ENCODE results near the gene RB1.
"Not testable (repeated sequence)": the region's sequence is repeated elsewhere in the genome, so short reads cannot be mapped to it uniquely, and the experiment has no call there.

RB1 gene

DNA sequence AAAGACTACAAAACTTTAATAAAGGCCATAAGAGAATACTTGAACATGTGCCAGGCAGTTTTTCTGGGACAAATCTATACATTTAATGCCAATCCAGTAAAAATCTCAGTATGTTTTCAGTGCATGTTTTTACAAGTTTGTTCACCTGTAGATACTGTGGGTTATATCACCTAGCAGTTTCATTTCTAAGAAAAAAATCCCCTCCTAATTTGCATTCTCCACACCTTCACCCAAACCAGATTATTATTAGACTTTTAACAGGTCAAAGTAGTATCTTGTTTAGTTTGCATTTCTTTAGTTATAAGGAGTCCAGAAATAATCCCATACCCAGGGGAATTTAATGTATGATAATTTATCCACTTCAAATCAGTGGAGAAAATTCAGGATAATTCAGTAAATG lies 126.3 kb downstream of the RB1 start:
- Mint-ChIP-seq H3K27ac (no peak overlapping the region), H3K4me3 (no peak overlapping the region), H3K9me3 (peaks cover 3% of the 10 kb centered on the region), H3K4me1 (peaks cover 18% of the 10 kb centered on the region), H3K36me3 (peaks cover 7% of the 10 kb centered on the region)
- ATAC-seq (no peak), DNase-seq (ENCODE audit: low spot score in 2 of 2) (no peak)

DNA sequence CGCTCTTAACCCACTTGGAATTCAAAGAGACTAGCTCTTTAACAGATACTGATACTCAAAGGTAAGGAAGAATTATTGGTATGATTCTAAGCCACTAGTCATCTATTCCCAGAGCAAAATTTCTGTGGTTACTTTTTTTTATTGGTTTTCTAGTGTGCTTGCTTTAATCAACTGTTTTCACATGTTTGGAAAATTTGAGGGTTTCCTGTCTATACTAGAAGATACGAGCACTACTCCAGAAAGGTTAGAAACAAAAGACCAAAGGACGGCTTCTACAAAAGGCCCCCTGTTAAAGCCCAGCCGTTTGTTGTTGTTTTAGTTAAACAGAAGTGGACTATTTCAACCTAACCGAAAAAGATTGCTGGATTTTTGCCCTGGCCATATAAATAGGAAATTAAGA lies 127.9 kb downstream of the RB1 start:
- no peak overlapping the region for H3K4me3 Mint-ChIP-seq
- H3K27ac Mint-ChIP-seq: no peak overlapping the region
- no peak for ATAC-seq
- no peak for DNase-seq (ENCODE audit: low spot score in 2 of 2)
- peaks cover 6% of the 10 kb centered on the region for H3K36me3 Mint-ChIP-seq
- H3K4me1 Mint-ChIP-seq: peaks cover 24% of the 10 kb centered on the region
- H3K9me3 Mint-ChIP-seq: peaks cover 3% of the 10 kb centered on the region

DNA sequence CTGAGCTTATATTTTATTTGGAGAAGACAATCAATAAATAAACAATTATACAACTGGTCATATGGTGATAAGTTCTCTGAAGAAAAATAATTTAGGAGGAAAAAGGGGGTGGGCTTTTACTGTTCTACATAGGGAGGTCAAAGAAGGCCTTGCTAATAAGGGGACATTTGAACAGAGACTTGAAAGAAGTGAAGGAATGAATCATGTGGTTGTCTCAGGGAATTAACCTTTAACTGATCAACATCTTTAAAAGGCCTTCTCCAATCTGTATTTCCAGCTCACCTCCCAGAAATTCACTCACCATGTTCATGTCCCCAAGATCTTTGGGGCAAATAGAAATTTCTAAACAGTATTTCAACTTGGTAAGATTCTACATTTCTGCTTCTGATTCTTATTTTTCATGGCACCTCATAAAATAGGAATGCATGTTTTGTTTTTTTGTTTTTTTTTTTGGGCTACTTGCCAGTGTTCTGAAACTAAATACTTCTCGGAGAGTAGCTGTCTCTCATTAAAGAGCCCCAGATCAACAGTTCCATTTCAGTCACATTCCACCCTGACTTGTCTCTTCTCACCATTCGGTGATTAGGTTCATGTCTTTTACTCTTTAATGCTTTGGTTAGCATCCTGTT lies 128.6 kb downstream of the RB1 start:
- ATAC-seq (no peak), DNase-seq (ENCODE audit: low spot score in 2 of 2) (no peak)
- Mint-ChIP-seq H3K36me3 (peaks cover 6% of the 10 kb centered on the region), H3K4me3 (no peak overlapping the region), H3K9me3 (no peaks in the 10 kb centered on the region), H3K27ac (no peak overlapping the region), H3K4me1 (peaks cover 24% of the 10 kb centered on the region)

DNA sequence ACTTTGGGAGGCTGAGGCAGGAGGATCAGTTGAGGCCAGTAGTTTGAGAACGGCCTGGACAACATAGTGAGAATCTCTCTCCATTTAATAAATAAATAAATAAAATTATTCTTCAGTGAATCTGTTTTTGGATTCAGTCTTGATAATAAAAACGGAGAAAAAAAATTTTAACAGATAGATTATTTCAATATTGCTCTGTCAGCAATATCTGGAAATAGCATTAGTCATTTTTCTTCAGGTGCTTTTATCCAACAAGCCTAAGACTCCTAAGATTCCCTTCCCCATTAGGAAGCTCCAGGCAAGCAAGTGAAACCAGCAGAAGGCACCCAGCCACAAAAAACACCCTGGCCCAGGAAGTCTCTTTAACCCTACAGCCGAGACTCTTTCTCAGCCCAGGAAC lies 130.6 kb downstream of the RB1 start:
- Mint-ChIP-seq H3K27ac (no peak overlapping the region), H3K36me3 (peaks cover 2% of the 10 kb centered on the region), H3K4me1 (peaks cover 19% of the 10 kb centered on the region), H3K4me3 (no peak overlapping the region), H3K9me3 (no peaks in the 10 kb centered on the region)
- ATAC-seq: no peak
- DNase-seq (ENCODE audit: low spot score in 2 of 2): no peak

DNA sequence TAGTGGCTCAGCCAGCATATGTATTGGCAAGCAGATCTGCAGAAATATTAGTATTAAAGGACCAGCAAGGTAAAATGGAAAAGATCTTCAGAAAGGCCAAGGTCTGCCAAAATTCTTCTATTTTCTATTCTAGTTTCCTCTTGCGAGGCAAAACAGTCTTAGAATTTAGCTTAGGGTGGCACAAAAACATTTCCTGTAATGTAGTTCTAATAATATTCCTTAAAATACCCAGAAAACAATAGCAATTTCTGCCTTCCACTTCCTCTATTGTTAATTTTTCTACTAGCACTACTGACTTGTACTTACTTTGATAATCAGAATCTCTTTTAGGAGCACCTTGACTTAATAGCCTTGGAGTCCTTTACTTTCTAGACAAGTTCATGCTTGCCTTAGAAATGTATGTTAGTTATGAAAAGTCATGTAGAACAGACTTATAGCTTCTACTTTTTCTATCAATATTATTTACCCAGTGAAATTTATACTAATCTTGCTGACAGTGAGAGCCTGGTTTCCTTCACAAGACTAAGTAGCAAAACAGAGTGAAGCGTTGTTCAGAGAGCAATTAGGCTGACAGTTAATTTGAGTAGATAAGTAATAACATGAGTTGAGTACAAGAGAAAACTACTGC lies 133.2 kb downstream of the RB1 start:
- Mint-ChIP-seq H3K9me3 (no peaks in the 10 kb centered on the region), H3K36me3 (no peaks in the 10 kb centered on the region), H3K27ac (no peak overlapping the region), H3K4me3 (no peak overlapping the region), H3K4me1 (peaks cover 13% of the 10 kb centered on the region)
- ATAC-seq (no peak), DNase-seq (ENCODE audit: low spot score in 2 of 2) (no peak)

DNA sequence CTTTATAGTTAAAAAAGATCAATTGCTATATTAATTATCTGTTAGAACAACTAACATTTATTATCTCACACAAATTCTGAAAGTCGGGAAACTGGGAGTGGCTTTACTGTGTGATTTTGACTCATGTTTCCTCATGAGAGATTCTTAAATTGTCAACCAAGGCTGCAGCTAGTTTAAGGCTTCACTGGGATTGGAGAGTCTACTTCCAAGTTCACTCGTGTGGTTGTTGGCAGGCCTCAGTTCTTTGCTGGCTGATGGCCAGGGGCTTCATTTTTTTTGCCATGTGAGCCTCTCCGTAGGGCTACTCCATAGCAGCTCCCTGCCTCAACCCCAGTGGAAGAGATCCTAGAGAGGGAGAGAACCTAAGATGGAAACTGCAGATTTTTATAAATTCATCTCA lies 133.8 kb downstream of the RB1 start:
- ATAC-seq: no peak
- no peaks in the 10 kb centered on the region for H3K9me3 Mint-ChIP-seq

DNA sequence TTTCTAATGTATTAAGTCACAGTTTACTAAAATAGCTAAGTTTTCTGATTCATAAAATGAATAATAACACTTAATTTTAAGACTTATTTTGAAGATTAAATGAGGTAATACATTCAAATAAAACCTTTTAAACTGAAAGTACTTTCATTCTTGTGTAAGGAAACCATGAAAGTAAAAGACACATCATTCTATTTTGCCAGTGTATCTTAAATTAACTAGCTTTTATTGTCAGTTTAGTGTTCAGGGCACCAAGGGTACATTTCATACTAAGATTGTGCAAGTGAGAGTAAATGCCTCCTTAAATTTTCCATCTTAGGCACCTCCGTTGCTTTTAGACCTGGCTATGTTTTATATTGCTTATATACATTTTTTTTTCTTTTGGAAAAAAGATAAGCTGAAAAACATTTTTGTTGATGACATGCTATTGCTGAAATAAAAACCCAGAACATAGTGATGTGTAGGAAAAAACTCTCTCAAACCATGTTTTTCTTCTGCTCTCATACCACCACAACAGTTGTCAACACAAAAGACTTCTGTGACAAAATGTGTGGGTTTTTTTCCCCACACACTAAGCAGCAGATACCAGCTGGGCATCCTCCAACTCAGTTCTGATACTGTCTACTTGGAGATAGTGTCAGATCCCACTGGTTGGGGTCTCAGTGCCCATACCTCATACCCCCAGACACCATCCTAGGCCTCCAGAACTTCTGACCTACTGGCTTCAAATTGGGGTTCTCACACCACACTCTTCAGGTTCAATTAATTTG lies 140.1 kb downstream of the RB1 start:
- Mint-ChIP-seq H3K36me3 (no peaks in the 10 kb centered on the region), H3K4me1 (peaks cover 14% of the 10 kb centered on the region), H3K9me3 (no peaks in the 10 kb centered on the region), H3K4me3 (no peak overlapping the region), H3K27ac (peak overlapping the region; percentile 63)
- DNase-seq (ENCODE audit: low spot score in 2 of 2) (no peak), ATAC-seq (peak; percentile 50)

More for the DNA sequence above, 133.8 kb downstream of the RB1 start:
- Mint-ChIP-seq H3K4me1 (peaks cover 13% of the 10 kb centered on the region), H3K4me3 (no peak overlapping the region), H3K36me3 (no peaks in the 10 kb centered on the region), H3K27ac (no peak overlapping the region)
- no peak for DNase-seq (ENCODE audit: low spot score in 2 of 2)

DNA sequence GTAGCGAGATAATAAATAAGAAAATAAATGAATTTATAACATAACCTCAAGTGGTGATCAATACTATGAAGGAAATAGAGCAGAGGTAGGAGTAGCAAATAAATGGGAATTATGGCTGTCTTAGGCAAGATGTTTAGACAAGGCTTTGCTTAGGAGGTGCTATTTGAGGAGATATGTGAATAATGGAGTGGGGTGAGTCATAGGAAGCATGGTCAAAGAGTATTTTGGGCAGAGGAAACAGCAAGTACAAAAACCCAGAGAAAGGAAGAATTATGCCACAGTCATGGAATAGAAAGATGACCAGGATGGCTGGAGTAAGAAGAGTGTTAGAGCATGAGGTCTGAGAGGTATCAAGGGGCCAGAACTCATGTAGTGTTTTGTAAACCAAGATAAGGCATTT lies 142.9 kb downstream of the RB1 start:
- Mint-ChIP-seq H3K36me3 (no peaks in the 10 kb centered on the region), H3K4me1 (peaks cover 22% of the 10 kb centered on the region), H3K4me3 (no peak overlapping the region), H3K9me3 (peaks cover 7% of the 10 kb centered on the region), H3K27ac (no peak overlapping the region)
- no peak for DNase-seq (ENCODE audit: low spot score in 2 of 2)
- ATAC-seq: peak; percentile 58

DNA sequence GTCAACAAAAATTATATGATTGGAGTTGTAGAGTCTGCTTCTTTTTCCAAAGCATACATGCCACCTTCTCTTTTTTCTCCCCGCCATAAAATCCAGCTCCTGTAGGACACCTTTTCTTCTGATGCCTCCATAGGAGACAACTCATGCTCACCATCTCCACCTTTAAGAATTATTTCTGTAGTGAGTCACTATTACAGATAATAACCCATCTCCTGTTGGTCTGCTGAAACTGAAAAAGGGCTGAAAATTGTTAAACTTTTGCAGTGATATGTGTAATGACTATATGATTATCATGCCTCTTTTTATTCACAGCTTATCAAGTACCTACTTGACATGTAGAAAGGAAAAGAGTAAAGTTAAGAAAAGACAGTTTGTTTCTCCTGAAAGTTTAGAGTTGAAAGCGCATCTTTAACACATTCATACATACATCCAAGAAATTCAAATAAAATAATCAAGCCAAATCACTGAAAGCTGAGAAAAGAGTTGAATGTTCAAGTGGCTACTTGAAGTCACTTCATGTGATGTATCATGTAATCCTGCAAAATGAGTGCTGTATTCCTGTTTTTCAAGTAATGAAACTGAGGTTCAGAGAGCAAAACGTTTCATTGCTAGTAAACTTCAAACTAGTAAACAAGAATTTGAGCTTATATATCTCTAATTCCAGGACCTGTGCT lies 144.9 kb downstream of the RB1 start:
- Mint-ChIP-seq H3K36me3 (peaks cover 15% of the 10 kb centered on the region), H3K9me3 (peaks cover 7% of the 10 kb centered on the region), H3K4me3 (no peak overlapping the region), H3K27ac (no peak overlapping the region), H3K4me1 (peaks cover 27% of the 10 kb centered on the region)
- peak; percentile 53 for ATAC-seq
- no peak for DNase-seq (ENCODE audit: low spot score in 2 of 2)

DNA sequence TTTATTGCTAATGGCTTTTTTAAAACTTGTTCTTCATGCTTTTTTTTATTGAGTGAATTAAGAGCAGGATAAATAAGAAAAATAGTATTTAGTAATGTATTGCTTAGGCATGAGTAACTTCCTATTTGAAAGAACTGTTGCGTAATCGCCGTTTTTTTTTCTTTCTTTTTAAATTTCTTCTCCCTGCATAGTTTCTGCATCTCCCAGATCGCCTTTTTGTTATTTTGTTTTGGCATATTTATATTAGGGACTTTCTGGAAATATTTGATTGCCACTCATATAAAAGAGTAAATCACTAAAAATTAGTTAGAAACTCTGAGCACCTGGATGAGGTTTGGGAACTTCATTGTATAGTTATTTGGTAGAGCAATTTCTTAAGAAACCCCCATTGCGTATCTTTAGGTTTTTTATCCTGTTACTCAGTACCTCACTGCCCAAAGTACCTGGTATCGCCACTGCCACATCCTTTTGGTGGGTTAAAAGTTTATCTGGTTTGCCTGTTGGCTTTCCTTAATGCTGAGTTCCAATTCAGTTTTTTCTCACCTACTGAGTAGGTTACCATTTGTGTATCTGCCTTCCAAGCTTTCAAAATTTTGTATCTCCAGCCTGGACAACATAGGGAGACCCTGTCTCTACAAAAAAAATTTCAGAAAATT lies 145.5 kb downstream of the RB1 start:
- no peak overlapping the region for H3K4me3 Mint-ChIP-seq
- no peak for DNase-seq (ENCODE audit: low spot score in 2 of 2)
- peaks cover 7% of the 10 kb centered on the region for H3K9me3 Mint-ChIP-seq
- H3K36me3 Mint-ChIP-seq: peaks cover 15% of the 10 kb centered on the region
- ATAC-seq: no peak
- no peak overlapping the region for H3K27ac Mint-ChIP-seq
- peaks cover 26% of the 10 kb centered on the region for H3K4me1 Mint-ChIP-seq

DNA sequence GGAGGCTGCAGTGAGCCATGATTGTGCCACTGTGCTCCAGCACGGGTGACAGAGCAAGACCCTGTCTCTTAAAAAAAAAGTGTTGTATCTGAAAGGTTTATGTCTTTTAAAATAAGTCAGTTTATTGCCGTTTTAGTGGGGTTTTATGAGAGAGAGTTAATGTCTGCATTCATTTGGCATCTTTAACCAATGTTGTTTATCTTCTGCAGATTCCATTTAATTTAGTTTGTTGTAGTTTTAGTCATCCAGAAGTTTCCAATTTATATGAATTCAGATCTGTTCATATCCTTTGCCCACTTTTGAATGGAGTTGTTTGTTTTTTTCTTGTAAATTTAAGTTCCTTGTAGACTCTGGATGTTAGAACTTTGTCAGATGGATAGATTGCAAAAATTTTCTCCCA lies 146.1 kb downstream of the RB1 start:
- Mint-ChIP-seq H3K4me3 (no peak overlapping the region), H3K36me3 (peaks cover 15% of the 10 kb centered on the region), H3K9me3 (peaks cover 7% of the 10 kb centered on the region), H3K27ac (no peak overlapping the region), H3K4me1 (peaks cover 26% of the 10 kb centered on the region)
- DNase-seq (ENCODE audit: low spot score in 2 of 2) (no peak), ATAC-seq (no peak)

DNA sequence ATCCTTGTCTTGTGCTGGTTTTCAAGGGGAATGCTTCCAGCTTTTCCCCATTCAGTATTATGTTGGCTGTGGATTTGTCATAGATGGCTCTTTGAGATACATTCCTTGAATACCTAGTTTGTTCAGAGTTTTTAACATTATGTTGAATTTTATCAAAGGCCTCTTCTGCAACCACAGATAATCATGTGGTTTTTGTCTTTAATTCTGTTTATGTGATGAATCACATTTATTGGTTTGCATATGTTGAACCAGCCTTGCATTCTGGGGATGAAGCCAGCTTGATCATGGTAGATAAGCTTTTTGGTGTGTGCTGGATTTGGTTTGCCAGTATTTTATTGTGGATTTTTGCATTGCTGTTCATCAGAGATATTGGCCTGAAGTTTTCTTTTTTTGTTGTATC lies 147.6 kb downstream of the RB1 start:
- not testable (repeated sequence) for DNase-seq (ENCODE audit: low spot score in 2 of 2); H3K27ac Mint-ChIP-seq; H3K4me3 Mint-ChIP-seq; H3K9me3 Mint-ChIP-seq; ATAC-seq
- H3K4me1 Mint-ChIP-seq: peaks cover 29% of the 10 kb centered on the region
- H3K36me3 Mint-ChIP-seq: peaks cover 18% of the 10 kb centered on the region

DNA sequence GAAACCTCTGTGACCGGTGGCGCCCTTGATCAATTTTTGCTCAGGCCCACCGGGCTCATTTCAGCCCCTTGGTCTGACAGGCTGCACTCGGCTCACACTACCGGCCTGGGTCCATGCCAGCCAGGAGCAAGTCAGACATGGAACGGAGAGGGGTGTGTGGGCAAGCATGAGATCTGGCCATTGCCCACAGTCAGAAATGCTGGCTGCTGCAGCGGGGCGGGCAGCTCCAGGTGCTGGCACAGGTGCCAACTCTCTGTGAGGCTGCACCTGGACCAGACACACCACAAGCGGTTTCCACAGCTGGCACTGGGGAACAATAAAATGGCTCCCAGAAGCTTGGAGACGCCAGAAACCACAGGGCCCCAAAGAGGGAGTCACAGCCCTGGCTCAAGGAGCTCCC lies 153.0 kb downstream of the RB1 start:
- Mint-ChIP-seq H3K4me3 (no peak overlapping the region), H3K36me3 (peaks cover 49% of the 10 kb centered on the region), H3K9me3 (no peaks in the 10 kb centered on the region), H3K4me1 (peaks cover 14% of the 10 kb centered on the region), H3K27ac (no peak overlapping the region)
- ATAC-seq (no peak), DNase-seq (ENCODE audit: low spot score in 2 of 2) (no peak)

DNA sequence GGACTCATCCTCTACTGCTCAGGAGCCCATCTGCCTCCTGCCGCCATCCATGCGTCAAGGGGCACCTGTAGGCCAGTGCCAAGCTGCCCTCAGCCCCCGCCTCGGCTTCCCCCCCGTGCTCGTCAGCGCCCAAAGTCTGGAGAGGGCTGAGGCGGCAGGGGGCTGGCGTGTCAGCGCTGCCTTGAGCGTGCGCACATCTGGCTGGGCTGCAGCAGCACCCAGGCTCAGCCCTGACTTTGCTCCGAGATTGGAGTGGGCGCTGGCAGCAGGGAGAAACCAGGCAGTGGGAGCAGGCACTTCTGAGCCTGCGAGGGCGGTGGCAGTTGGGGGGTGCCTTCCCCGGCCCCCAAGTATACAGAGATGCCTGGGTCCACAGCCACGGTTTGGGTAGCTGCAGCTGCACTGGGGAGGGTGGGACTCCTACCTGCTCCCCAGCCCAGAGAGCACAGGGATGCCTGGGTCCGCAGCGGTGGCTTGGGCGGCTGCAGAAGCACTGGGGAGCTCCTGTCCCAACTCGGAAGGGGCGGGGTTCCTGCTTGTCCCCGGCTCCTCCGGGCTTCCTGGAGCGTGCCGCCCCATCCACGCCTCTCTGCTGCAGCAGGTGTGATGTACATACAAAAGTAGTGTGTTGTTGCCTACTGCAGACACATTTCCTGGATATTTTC lies 154.2 kb downstream of the RB1 start:
- H3K36me3 Mint-ChIP-seq: peaks cover 52% of the 10 kb centered on the region

DNA sequence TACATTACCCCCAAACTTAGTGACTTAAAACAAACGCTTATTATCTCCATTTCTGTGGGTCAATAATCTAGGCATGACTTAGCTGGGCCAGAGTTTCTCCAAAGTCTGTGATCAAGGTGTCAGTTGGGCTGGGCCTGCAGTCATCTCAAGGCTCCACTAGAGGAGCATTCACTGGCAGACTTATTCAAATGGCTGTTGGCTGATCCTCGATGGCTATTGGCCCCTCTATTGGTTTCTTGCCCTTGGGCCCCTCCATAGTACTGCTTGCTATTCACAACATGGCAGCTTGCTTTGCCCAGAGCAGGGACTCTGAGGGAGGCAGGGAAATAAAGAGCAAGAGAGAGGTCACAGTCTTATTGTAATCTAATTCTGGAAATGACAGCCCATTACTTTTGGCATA lies 171.7 kb downstream of the RB1 start:
- no peak for ATAC-seq
- H3K36me3 Mint-ChIP-seq: peaks cover 25% of the 10 kb centered on the region
- peak overlapping the region; percentile 23 for H3K27ac Mint-ChIP-seq

More for the DNA sequence above, 154.2 kb downstream of the RB1 start:
- no peak for ATAC-seq
- peaks cover 14% of the 10 kb centered on the region for H3K4me1 Mint-ChIP-seq
- no peaks in the 10 kb centered on the region for H3K9me3 Mint-ChIP-seq
- DNase-seq (ENCODE audit: low spot score in 2 of 2): no peak
- no peak overlapping the region for H3K4me3 Mint-ChIP-seq
- no peak overlapping the region for H3K27ac Mint-ChIP-seq

More for the DNA sequence above, 171.7 kb downstream of the RB1 start:
- no peak for DNase-seq (ENCODE audit: low spot score in 2 of 2)
- Mint-ChIP-seq H3K4me1 (no peaks in the 10 kb centered on the region), H3K4me3 (no peak overlapping the region), H3K9me3 (no peaks in the 10 kb centered on the region)
